ENCODE results near the gene BRPF3.

The BRPF3 gene

DNA sequence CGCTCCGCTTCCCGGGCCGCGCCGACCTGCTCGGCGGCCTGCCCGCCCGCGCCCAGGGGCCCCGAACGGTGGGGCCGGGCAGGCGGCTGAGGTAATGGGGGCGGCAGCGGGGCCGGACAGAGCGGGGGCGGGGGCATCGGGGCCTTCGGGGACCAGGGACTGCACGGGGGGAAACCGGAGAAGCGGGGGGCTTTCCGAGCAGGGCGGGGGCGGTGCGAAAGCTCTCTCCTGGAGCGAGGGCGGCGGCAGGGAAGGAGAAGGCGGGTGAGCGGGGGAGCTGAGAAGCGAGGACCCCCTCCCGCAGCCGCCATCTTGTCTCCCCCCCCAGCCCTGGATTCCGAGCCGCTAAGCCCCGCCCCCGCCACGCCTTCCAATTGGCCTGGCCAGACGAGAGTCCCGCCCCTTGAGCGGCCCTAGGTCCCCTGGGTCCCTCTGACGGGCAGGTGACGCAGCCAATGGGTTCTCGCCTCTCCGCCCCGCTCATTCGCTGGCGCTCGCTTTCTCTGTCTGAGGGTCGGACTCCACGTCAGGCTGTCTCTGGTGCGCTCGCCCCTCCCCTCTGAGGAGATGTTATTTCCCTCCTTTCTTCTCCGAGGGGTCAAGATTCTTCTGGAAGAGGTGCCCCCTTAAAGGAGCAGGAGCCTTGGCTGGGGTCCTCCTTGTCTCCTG, 470 bp downstream of the BRPF3 start:
- Histone ChIP-seq H3K27me3 (ENCODE audit: insufficient read depth, low read length, poor library complexity) (no peaks in the 10 kb centered on the region), H3K18ac (ENCODE audit: low read length) (peak overlapping the region; percentile 99), H4K5ac (ENCODE audit: low read length) (no peak overlapping the region), H3K27ac (ENCODE audit: low read depth, low read length) (peak overlapping the region; percentile 70), H3K4me2 (ENCODE audit: low read length) (peak overlapping the region; percentile 19), H2BK120ac (ENCODE audit: low read depth, low read length) (peak overlapping the region; percentile 63), H2AK5ac (ENCODE audit: low read length) (no peak overlapping the region), H2BK15ac (replicated peaks; ENCODE audit: low read depth) (no peak overlapping the region), H2BK5ac (ENCODE audit: low read length) (no peak overlapping the region), H3K4ac (ENCODE audit: low read depth, low read length) (peak overlapping the region; percentile 98), H3K56ac (ENCODE audit: low read length) (peak overlapping the region; percentile 95), H3K4me1 (ENCODE audit: control insufficient read depth, low read depth, low read length) (peaks cover 3% of the 10 kb centered on the region), H3K79me1 (ENCODE audit: low read length) (peaks cover 35% of the 10 kb centered on the region), H3K23ac (ENCODE audit: low read length) (no peak overlapping the region), H3K79me2 (ENCODE audit: control insufficient read depth, insufficient read depth, low read length) (peaks cover 39% of the 10 kb centered on the region), H3K36me3 (ENCODE audit: control insufficient read depth, insufficient read depth, low read length) (peaks cover 12% of the 10 kb centered on the region), H3K4me3 (ENCODE audit: low read length) (peak overlapping the region; percentile 52), H3K9ac (ENCODE audit: low read length) (peak overlapping the region; percentile 89), H4K8ac (ENCODE audit: low read depth, low read length) (peak overlapping the region; percentile 58)
- no CpG with 5 or more reads among the region's 58 CpGs for WGBS (ENCODE audit: extremely low coverage, insufficient coverage, low lambda C conversion rate)
- DNase-seq = peak; percentile 98

DNA sequence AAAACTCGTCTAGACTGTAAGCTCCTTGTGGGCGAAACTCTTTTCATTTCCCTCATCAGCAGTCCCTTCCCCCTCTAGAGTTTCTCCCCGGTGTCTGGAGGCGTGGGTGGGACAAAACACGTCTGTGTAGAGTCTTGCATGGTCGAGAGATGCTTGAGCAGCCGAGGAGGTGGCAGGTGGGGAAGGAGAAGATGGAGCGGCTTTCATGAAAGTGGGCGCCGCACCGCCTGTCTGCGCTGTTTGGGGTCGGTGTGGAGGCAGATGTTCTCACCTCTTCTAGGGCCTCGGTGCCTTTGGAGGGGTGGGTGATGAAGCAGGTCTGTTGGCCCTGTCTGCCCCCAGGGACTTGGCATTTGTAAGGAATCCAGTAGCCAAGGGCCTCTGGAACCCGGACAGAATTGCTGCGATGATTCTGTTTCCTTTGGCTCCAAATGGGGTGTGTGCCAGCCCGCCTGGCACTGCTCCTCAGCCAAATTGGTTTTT, 1.2 kb downstream of the BRPF3 start:
- Histone ChIP-seq H2BK120ac (ENCODE audit: low read depth, low read length) (no peak overlapping the region), H3K79me2 (ENCODE audit: control insufficient read depth, insufficient read depth, low read length) (peaks cover 40% of the 10 kb centered on the region), H3K4ac (ENCODE audit: low read depth, low read length) (peak overlapping the region; percentile 8), H3K56ac (ENCODE audit: low read length) (peak overlapping the region; percentile 74), H3K27me3 (ENCODE audit: insufficient read depth, low read length, poor library complexity) (no peaks in the 10 kb centered on the region), H3K18ac (ENCODE audit: low read length) (peak overlapping the region; percentile 65), H3K9ac (ENCODE audit: low read length) (peak overlapping the region; percentile 65), H2BK5ac (ENCODE audit: low read length) (no peak overlapping the region), H3K23ac (ENCODE audit: low read length) (no peak overlapping the region), H2BK15ac (replicated peaks; ENCODE audit: low read depth) (no peak overlapping the region), H4K5ac (ENCODE audit: low read length) (no peak overlapping the region), H3K4me3 (ENCODE audit: low read length) (peak overlapping the region; percentile 1), H3K79me1 (ENCODE audit: low read length) (peaks cover 40% of the 10 kb centered on the region), H3K4me1 (ENCODE audit: control insufficient read depth, low read depth, low read length) (peaks cover 2% of the 10 kb centered on the region), H3K36me3 (ENCODE audit: control insufficient read depth, insufficient read depth, low read length) (peaks cover 12% of the 10 kb centered on the region), H3K4me2 (ENCODE audit: low read length) (peak overlapping the region; percentile 70), H4K8ac (ENCODE audit: low read depth, low read length) (no peak overlapping the region), H3K27ac (ENCODE audit: low read depth, low read length) (no peak overlapping the region), H2AK5ac (ENCODE audit: low read length) (peak overlapping the region; percentile 8)
- DNase-seq = no peak
- WGBS (ENCODE audit: extremely low coverage, insufficient coverage, low lambda C conversion rate) = no CpG with 5 or more reads among the region's 17 CpGs

DNA sequence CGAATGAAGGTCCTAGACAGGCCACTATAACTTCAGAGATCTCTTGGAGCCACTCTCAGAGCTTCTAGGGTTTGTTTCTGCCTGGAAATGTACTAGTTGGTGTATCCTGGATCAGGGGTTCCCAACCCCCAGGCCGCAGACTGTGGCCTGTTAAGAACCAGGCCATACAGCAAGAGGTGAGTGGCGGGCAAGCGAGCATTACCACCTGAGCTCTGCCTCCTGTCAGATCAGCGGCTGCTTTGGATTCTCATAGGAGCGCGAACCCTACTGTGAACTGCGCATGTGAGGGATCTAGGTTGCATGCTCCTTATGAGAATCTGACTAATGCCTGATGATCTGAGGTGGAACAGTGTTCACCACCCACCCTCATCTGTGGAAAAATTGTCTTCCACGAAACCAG, 2.4 kb downstream of the BRPF3 start:
- Histone ChIP-seq H2BK120ac (ENCODE audit: low read depth, low read length) (no peak overlapping the region), H3K9ac (ENCODE audit: low read length) (no peak overlapping the region), H3K4me2 (ENCODE audit: low read length) (no peak overlapping the region), H3K27ac (ENCODE audit: low read depth, low read length) (no peak overlapping the region), H2BK5ac (ENCODE audit: low read length) (no peak overlapping the region), H4K8ac (ENCODE audit: low read depth, low read length) (no peak overlapping the region), H2AK5ac (ENCODE audit: low read length) (no peak overlapping the region), H3K36me3 (ENCODE audit: control insufficient read depth, insufficient read depth, low read length) (peaks cover 12% of the 10 kb centered on the region), H3K18ac (ENCODE audit: low read length) (no peak overlapping the region), H3K4me1 (ENCODE audit: control insufficient read depth, low read depth, low read length) (peaks cover 2% of the 10 kb centered on the region), H2BK15ac (replicated peaks; ENCODE audit: low read depth) (no peak overlapping the region), H4K5ac (ENCODE audit: low read length) (no peak overlapping the region), H3K79me2 (ENCODE audit: control insufficient read depth, insufficient read depth, low read length) (peaks cover 43% of the 10 kb centered on the region), H3K27me3 (ENCODE audit: insufficient read depth, low read length, poor library complexity) (no peaks in the 10 kb centered on the region), H3K23ac (ENCODE audit: low read length) (no peak overlapping the region), H3K56ac (ENCODE audit: low read length) (no peak overlapping the region), H3K4me3 (ENCODE audit: low read length) (no peak overlapping the region), H3K79me1 (ENCODE audit: low read length) (peaks cover 40% of the 10 kb centered on the region), H3K4ac (ENCODE audit: low read depth, low read length) (no peak overlapping the region)
- DNase-seq = no peak
- WGBS (ENCODE audit: extremely low coverage, insufficient coverage, low lambda C conversion rate) = no CpG with 5 or more reads among the region's 9 CpGs

DNA sequence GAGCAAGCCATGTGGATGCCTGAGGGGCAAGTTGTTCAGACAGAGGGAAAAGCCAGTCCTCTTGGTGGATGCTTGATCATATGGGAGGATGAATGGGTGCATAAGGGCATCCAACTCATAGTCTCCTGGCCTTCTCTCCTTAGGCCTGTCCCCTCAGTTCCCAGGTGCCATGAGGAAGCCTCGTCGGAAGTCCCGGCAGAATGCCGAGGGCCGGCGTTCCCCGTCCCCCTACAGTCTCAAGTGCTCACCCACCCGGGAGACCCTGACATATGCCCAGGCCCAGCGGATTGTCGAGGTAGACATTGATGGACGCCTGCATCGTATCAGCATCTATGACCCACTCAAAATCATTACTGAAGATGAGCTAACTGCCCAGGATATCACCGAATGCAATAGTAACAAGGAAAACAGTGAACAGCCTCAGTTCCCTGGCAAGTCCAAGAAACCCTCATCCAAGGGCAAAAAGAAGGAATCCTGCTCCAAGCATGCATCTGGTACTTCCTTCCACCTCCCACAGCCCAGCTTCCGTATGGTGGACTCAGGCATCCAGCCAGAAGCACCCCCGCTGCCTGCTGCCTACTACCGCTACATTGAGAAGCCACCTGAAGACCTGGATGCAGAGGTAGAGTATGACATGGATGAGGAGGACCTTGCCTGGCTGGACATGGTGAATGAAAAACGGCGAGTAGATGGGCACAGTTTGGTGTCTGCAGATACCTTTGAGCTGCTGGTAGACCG, 3.8 kb downstream of the BRPF3 start:
- H3K9ac ChIP-seq (ENCODE audit: low read length) = no peak overlapping the region
- H3K4me2 ChIP-seq (ENCODE audit: low read length) = no peak overlapping the region
- peaks cover 47% of the 10 kb centered on the region for H3K79me1 ChIP-seq (ENCODE audit: low read length)
- no peak overlapping the region for H2AK5ac ChIP-seq (ENCODE audit: low read length)
- no peak overlapping the region for H3K56ac ChIP-seq (ENCODE audit: low read length)
- no peak overlapping the region for H3K4ac ChIP-seq (ENCODE audit: low read depth, low read length)
- no peak overlapping the region for H2BK15ac ChIP-seq (replicated peaks; ENCODE audit: low read depth)
- no peak overlapping the region for H4K5ac ChIP-seq (ENCODE audit: low read length)
- no peak overlapping the region for H3K23ac ChIP-seq (ENCODE audit: low read length)
- H3K4me3 ChIP-seq (ENCODE audit: low read length) = no peak overlapping the region
- H3K4me1 ChIP-seq (ENCODE audit: control insufficient read depth, low read depth, low read length) = peaks cover 2% of the 10 kb centered on the region
- no peak overlapping the region for H3K18ac ChIP-seq (ENCODE audit: low read length)
- no peak for DNase-seq
- H2BK5ac ChIP-seq (ENCODE audit: low read length) = no peak overlapping the region
- H3K79me2 ChIP-seq (ENCODE audit: control insufficient read depth, insufficient read depth, low read length) = peaks cover 44% of the 10 kb centered on the region
- H3K27me3 ChIP-seq (ENCODE audit: insufficient read depth, low read length, poor library complexity) = no peaks in the 10 kb centered on the region
- H2BK120ac ChIP-seq (ENCODE audit: low read depth, low read length) = no peak overlapping the region
- H3K27ac ChIP-seq (ENCODE audit: low read depth, low read length) = no peak overlapping the region
- no peak overlapping the region for H4K8ac ChIP-seq (ENCODE audit: low read depth, low read length)
- no CpG with 5 or more reads among the region's 19 CpGs for WGBS (ENCODE audit: extremely low coverage, insufficient coverage, low lambda C conversion rate)
- H3K36me3 ChIP-seq (ENCODE audit: control insufficient read depth, insufficient read depth, low read length) = peaks cover 12% of the 10 kb centered on the region

DNA sequence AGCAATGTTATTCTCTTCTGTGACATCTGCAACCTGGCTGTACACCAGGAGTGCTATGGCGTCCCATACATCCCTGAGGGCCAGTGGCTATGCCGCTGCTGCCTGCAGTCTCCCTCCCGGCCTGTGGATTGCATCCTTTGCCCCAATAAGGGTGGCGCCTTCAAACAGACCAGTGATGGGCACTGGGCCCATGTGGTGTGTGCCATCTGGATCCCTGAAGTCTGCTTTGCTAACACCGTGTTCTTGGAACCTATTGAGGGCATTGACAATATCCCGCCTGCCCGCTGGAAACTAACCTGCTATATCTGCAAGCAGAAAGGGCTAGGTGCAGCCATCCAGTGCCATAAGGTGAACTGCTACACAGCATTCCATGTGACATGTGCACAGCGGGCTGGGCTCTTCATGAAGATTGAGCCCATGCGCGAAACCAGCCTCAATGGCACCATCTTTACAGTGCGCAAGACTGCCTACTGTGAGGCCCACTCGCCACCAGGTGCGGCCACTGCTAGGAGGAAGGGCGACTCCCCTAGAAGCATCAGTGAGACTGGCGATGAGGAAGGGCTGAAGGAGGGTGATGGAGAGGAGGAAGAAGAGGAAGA, 4.6 kb downstream of the BRPF3 start:
- Histone ChIP-seq H3K18ac (ENCODE audit: low read length) (no peak overlapping the region), H3K4me1 (ENCODE audit: control insufficient read depth, low read depth, low read length) (peaks cover 2% of the 10 kb centered on the region), H4K5ac (ENCODE audit: low read length) (no peak overlapping the region), H3K56ac (ENCODE audit: low read length) (no peak overlapping the region), H2BK15ac (replicated peaks; ENCODE audit: low read depth) (no peak overlapping the region), H3K27ac (ENCODE audit: low read depth, low read length) (no peak overlapping the region), H3K36me3 (ENCODE audit: control insufficient read depth, insufficient read depth, low read length) (peaks cover 13% of the 10 kb centered on the region), H3K79me1 (ENCODE audit: low read length) (peaks cover 50% of the 10 kb centered on the region), H4K8ac (ENCODE audit: low read depth, low read length) (no peak overlapping the region), H3K9ac (ENCODE audit: low read length) (no peak overlapping the region), H3K27me3 (ENCODE audit: insufficient read depth, low read length, poor library complexity) (no peaks in the 10 kb centered on the region), H3K4ac (ENCODE audit: low read depth, low read length) (no peak overlapping the region), H3K23ac (ENCODE audit: low read length) (no peak overlapping the region), H3K4me2 (ENCODE audit: low read length) (no peak overlapping the region), H3K4me3 (ENCODE audit: low read length) (no peak overlapping the region), H2BK5ac (ENCODE audit: low read length) (no peak overlapping the region), H2AK5ac (ENCODE audit: low read length) (no peak overlapping the region), H3K79me2 (ENCODE audit: control insufficient read depth, insufficient read depth, low read length) (peaks cover 44% of the 10 kb centered on the region), H2BK120ac (ENCODE audit: low read depth, low read length) (no peak overlapping the region)
- WGBS (ENCODE audit: extremely low coverage, insufficient coverage, low lambda C conversion rate) = no CpG with 5 or more reads among the region's 15 CpGs
- DNase-seq = no peak
